Measurements from ENCODE around the gene ACR. TPM values are rescaled to one million over a fixed set of nuclear protein-coding genes. Genes with fewer than 3 reads are reported as not detected.
"Not testable (repeated sequence)": the region's sequence is repeated elsewhere in the genome, so short reads cannot be mapped to it uniquely, and the experiment has no call there.

The ACR gene
- total RNA-seq, 1 experiment from 2014 or later: not detected

GRCh38 chr22:50749302-50750074 lies 11.5 kb downstream of the ACR start:
- H3K36me3 ChIP-seq (replicated peaks; ENCODE audit: control insufficient read depth, insufficient read depth, low read length); H3K27me3 ChIP-seq (ENCODE audit: control insufficient read depth, insufficient read depth, low read length); DNase-seq; H3K4me3 ChIP-seq (ENCODE audit: insufficient read depth, low read depth, low read length): not testable (repeated sequence)

GRCh38 chr22:50755251-50755650 lies 17.2 kb downstream of the ACR start:
- not testable (repeated sequence) for H3K36me3 ChIP-seq (replicated peaks; ENCODE audit: control insufficient read depth, insufficient read depth, low read length); H3K4me3 ChIP-seq (ENCODE audit: insufficient read depth, low read depth, low read length); DNase-seq
- H3K27me3 ChIP-seq (ENCODE audit: control insufficient read depth, insufficient read depth, low read length): peaks cover 22% of the 10 kb centered on the region

DNA sequence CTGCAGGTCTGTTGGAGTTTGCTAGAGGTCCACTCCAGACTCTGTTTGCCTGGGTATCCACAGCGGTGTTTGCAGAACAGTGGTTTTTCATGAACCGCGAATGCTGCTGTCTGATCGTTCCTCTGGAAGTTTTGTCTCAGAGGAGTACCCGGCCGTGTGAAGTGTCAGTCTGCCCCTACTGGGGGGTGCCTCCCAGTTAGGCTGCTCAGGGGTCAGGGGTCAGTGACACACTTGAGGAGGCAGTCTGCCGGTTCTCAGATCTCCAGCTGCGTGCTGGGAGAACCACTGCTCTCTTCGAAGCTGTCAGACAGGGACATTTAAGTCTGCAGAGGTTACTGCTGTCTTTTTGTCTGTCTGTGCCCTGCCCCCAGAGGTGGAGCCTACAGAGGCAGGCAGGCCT lies 18.4 kb downstream of the ACR start:
- H3K27me3 ChIP-seq (ENCODE audit: control insufficient read depth, insufficient read depth, low read length): peaks cover 22% of the 10 kb centered on the region
- not testable (repeated sequence) for H3K4me3 ChIP-seq (ENCODE audit: insufficient read depth, low read depth, low read length); DNase-seq; H3K36me3 ChIP-seq (replicated peaks; ENCODE audit: control insufficient read depth, insufficient read depth, low read length)

DNA sequence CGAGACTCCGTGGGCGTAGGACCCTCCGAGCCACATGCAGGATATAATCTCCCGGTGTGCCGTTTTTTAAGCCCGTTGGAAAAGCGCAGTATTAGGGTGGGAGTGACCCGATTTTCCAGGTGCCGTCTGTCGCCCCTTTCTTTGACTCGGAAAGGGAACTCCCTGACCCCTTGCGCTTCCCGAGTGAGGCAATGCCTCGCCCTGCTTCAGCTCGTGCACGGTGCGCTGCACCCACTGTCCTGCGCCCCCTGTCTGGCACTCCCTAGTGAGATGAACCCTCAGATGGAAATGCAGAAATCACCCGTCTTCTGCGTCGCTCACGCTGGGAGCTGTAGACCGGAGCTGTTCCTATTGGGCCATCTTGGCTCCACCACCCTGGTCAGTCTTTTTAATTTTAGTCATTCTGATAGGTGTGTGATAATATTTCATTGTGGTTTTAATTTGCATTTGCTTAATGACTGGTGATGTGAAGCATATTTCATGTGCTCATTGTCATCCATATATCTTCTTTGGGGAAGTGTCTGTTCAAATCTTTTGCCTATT lies 19.0 kb downstream of the ACR start:
- Histone ChIP-seq H3K27me3 (ENCODE audit: control insufficient read depth, insufficient read depth, low read length) (peaks cover 23% of the 10 kb centered on the region), H3K4me3 (ENCODE audit: insufficient read depth, low read depth, low read length) (peak overlapping the region; percentile 41)
- H3K36me3 ChIP-seq (replicated peaks; ENCODE audit: control insufficient read depth, insufficient read depth, low read length); DNase-seq: not testable (repeated sequence)

DNA sequence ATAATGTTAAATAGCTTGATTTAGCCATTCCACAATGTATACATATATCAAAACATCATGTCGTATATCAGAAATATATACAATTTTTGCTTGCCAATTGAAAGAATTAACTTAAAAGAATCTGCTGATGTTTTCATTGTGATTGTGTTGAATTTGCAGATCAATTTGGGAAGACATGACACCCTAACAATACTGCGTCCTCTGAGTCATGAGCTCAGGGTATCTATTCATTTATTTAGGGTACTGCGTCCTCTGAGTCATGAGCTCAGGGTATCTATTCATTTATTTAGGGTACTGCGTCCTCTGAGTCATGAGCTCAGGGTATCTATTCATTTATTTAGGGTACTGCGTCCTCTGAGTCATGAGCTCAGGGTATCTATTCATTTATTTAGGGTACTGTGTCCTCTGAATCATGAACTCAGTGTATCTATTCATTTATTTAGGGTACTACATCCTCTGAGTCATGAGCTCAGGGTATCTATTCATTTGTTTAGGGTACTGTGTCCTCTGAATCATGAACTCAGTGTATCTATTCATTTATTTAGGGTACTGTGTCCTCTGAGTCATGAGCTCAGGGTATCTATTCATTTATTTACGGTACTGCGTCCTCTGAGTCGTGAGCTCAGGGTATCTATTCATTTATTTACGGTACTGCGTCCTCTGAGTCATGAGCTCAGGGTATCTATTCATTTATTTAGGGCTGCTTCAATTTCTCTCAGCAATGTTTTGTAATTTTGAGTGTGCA lies 21.8 kb downstream of the ACR start:
- H3K27me3 ChIP-seq (ENCODE audit: control insufficient read depth, insufficient read depth, low read length): peaks cover 20% of the 10 kb centered on the region
- not testable (repeated sequence) for H3K36me3 ChIP-seq (replicated peaks; ENCODE audit: control insufficient read depth, insufficient read depth, low read length); H3K4me3 ChIP-seq (ENCODE audit: insufficient read depth, low read depth, low read length); DNase-seq

DNA sequence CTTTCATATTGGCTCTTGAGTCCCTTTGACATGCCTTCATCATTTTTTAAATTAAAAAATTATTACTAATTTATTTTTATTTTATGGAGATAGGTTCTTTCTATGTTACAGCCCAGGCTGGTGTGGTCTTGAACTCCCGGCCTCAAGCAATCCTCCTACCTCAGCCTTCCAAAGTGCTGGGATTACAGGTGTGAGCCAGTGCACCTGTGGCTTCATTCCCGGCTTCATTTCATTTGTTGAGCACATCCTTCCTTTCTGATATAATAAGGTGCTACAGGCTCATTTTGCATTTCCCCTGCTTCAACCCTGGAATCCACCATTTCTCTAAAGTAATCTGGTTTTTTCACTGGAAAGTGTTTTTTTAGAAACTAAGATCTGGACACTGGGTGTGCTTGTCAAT lies 23.8 kb downstream of the ACR start:
- H3K27me3 ChIP-seq (ENCODE audit: control insufficient read depth, insufficient read depth, low read length): peaks cover 18% of the 10 kb centered on the region
- H3K4me3 ChIP-seq (ENCODE audit: insufficient read depth, low read depth, low read length); H3K36me3 ChIP-seq (replicated peaks; ENCODE audit: control insufficient read depth, insufficient read depth, low read length); DNase-seq: not testable (repeated sequence)

DNA sequence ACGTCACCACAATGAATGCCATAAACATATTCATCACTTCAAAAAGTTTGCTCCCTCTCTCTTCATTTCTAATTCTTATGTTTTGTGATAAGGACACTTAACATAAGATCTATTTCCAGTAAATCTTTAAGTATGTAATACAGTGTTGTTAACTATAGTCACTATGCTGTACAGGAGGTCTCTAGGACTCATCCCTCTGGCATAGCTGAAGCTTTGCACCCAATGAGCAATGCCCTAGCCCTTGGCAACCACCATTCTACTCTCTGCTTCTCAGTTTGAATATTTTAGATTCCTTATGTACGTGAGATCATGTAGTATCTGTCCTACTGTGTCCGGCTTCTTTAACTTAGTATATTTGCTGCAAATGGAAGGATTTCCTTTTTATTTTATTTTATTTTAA lies 26.3 kb downstream of the ACR start:
- not testable (repeated sequence) for H3K4me3 ChIP-seq (ENCODE audit: insufficient read depth, low read depth, low read length); H3K36me3 ChIP-seq (replicated peaks; ENCODE audit: control insufficient read depth, insufficient read depth, low read length)

DNA sequence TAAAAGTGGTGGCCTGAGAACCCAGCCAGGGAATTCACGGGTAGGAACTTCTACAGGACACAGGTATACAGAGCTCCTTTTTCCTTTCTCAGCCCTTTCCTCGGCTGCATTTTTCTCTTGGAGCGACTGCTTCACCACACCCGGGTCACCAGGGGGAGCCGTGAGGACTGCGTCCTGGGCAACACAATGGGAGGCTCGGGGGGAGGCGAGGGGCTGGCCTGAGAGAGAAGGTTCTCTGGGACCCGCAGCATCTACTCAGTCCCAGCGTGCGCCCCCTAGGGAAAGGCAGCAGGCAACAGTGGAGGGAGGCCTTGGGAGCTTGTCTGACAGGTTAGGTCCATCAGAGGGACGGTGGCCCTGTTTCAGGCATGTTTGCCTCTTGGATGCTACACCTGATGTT lies 37.1 kb downstream of the ACR start:
- peak; percentile 86 for DNase-seq
- not testable (repeated sequence) for H3K36me3 ChIP-seq (replicated peaks; ENCODE audit: control insufficient read depth, insufficient read depth, low read length); H3K4me3 ChIP-seq (ENCODE audit: insufficient read depth, low read depth, low read length); H3K27me3 ChIP-seq (ENCODE audit: control insufficient read depth, insufficient read depth, low read length)

More for the DNA sequence above, 26.3 kb downstream of the ACR start:
- DNase-seq; H3K27me3 ChIP-seq (ENCODE audit: control insufficient read depth, insufficient read depth, low read length): not testable (repeated sequence)

GRCh38 chr22:50777631-50778030 lies 39.6 kb downstream of the ACR start:
- DNase-seq; H3K4me3 ChIP-seq (ENCODE audit: insufficient read depth, low read depth, low read length); H3K27me3 ChIP-seq (ENCODE audit: control insufficient read depth, insufficient read depth, low read length): not testable (repeated sequence)

GRCh38 chr22:50780244-50780643 lies 42.2 kb downstream of the ACR start:
- H3K27me3 ChIP-seq (ENCODE audit: control insufficient read depth, insufficient read depth, low read length); DNase-seq; H3K36me3 ChIP-seq (replicated peaks; ENCODE audit: control insufficient read depth, insufficient read depth, low read length); H3K4me3 ChIP-seq (ENCODE audit: insufficient read depth, low read depth, low read length): not testable (repeated sequence)

More at GRCh38 chr22:50777631-50778030, 39.6 kb downstream of the ACR start:
- H3K36me3 ChIP-seq (replicated peaks; ENCODE audit: control insufficient read depth, insufficient read depth, low read length): not testable (repeated sequence)

DNA sequence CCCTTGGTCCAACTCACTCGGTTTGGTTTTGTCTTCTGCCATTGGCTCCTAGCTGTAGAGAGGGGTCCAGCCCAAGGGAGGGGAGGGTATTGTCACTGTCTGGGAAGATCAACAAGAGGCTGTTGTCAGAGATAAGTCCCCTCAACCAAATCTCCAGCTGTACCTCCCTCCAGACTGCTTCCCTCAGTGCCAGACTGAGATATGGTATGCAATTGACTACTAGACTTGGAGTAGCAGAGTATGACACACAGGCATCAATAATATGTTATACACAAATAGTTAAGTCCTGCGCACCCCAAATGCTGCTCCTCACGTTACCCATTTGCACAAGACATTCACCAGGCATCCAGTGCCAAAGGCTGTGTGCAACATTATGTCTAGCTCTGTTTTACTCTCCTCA lies 44.2 kb downstream of the ACR start:
- H3K27me3 ChIP-seq (ENCODE audit: control insufficient read depth, insufficient read depth, low read length); H3K4me3 ChIP-seq (ENCODE audit: insufficient read depth, low read depth, low read length); H3K36me3 ChIP-seq (replicated peaks; ENCODE audit: control insufficient read depth, insufficient read depth, low read length); DNase-seq: not testable (repeated sequence)

- not testable (repeated sequence) for H3K27me3 ChIP-seq (ENCODE audit: control insufficient read depth, insufficient read depth, low read length); H3K36me3 ChIP-seq (replicated peaks; ENCODE audit: control insufficient read depth, insufficient read depth, low read length)
- peak within 1 kb of the TSS; percentile 43 for H3K4me3 ChIP-seq (ENCODE audit: insufficient read depth, low read depth, low read length)
- DNase-seq: peak; percentile 93
Observed at GRCh38 chr22:50783033-50783879, 45.3 kb downstream of the ACR start, which contains the start of gene RABL2B. RABL2B (minus strand) TSS chr22:50783636; CDS start chr22:50782294, 1,342 bp downstream.

DNA sequence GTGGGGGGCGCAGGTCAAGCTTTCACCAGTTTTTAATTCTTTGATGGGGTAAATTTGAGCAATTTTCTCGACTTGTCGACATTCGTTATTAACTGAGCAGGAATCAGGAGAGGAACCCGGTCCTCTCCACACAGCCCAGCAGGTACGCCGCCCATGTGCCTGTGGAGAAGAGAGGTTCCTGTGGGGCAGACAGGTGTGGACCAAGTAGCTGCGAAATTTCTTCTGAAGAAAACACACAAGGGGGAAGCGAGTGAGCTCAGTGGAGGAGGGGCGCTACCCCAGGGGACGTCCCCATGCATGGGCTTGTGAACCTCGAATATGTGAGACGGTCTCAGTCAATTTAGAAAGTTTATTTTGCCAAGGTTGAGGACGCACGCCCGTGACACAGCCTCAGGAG lies 45.9 kb downstream of the ACR start:
- not testable (repeated sequence) for H3K27me3 ChIP-seq (ENCODE audit: control insufficient read depth, insufficient read depth, low read length); DNase-seq; H3K36me3 ChIP-seq (replicated peaks; ENCODE audit: control insufficient read depth, insufficient read depth, low read length)
- peak overlapping the region; percentile 43 for H3K4me3 ChIP-seq (ENCODE audit: insufficient read depth, low read depth, low read length)

- H3K36me3 ChIP-seq (replicated peaks; ENCODE audit: control insufficient read depth, insufficient read depth, low read length); H3K4me3 ChIP-seq (ENCODE audit: insufficient read depth, low read depth, low read length); H3K27me3 ChIP-seq (ENCODE audit: control insufficient read depth, insufficient read depth, low read length); DNase-seq: not testable (repeated sequence)
Observed at GRCh38 chr22:50785289-50785688, 47.3 kb downstream of the ACR start.
